GM18907 (cell line): Measurements from ENCODE around the gene SCRN2.

Source experiments
- ATAC-seq: cut with Tn5 transposase; IDR thresholded peaks from one replicate; pipeline ENCODE4 v1.9.1; 2021; ENCODE audit warnings: mild to moderate bottlenecking, moderate library complexity; ENCODE audit not compliant: unreplicated experiment

SCRN2 gene

DNA sequence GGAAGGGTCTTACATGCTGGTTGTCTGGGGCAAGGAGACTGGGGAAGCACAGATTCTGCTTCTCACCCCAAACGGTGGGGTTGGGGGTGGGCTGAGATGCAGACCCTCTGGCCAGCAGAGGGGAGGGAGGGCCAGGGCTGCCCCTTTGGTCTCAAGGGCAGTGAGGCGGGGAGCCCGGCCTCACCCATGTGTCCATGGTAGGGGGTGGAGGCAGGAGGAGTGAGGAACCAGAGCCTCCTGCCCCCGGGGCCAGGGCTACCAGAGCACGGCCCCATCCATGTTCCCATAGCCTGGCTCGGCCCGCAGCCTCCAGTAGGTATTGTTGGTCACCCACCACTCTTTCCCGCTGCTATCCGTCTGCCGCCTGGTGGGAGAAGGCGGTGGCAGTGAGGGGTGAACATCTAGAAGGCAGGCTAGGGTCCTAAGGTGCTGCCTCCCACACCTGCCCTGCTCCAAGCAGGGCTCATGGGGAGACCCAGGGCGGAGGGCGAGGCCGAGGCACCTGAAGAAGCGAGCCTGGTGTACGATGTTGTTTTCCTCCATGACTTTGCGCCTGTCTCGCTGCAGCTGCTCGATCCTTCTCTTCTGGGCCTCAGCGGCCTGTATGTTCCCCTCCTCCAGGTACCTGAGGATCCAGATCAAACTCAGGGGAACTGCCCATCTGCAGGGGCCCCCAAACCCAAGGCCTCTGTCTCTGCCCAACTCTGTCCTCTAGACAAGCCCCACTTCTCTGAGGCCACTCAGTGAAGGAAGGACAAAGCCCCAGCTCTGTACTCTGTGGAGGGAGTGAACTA is 32.8 kb downstream of the SCRN2 start:
- ATAC-seq = no peak

DNA sequence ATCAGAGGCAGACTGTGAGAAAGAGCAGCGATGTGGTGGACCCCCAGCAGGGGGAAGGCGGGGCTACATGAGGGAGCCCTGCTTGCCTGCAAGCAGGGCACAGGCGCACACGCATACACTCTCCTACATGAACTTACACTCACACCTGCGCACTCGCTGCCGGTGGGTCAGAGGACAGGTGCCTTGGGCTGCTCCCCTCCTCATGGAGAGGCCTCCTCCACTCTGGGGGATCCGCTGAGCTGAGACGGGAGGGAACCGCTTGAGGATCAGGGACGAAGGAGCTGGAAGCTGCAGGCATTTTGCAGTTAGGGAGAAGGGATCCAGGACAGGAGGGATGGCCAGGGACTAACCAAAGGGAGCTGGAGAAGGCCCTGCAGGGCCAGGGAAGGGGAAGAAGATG is 33.7 kb downstream of the SCRN2 start:
- ATAC-seq = no peak

DNA sequence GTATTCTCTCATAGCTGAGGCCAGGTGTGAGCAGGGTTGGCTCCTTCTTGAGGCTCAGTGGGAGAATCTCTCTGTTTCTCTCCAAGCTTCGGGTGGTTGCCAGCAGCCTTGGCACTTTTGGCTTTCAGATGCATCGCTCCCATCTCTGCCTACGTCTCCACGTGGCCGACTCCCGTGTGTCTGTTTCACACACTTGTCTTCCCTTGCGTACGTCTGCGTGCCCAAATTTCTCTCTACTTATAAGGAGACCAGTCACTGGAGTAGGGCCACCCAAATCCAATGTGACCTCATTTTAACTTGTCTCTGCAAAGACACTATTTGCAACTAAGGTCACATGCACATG is 34.2 kb downstream of the SCRN2 start:
- no peak for ATAC-seq

DNA sequence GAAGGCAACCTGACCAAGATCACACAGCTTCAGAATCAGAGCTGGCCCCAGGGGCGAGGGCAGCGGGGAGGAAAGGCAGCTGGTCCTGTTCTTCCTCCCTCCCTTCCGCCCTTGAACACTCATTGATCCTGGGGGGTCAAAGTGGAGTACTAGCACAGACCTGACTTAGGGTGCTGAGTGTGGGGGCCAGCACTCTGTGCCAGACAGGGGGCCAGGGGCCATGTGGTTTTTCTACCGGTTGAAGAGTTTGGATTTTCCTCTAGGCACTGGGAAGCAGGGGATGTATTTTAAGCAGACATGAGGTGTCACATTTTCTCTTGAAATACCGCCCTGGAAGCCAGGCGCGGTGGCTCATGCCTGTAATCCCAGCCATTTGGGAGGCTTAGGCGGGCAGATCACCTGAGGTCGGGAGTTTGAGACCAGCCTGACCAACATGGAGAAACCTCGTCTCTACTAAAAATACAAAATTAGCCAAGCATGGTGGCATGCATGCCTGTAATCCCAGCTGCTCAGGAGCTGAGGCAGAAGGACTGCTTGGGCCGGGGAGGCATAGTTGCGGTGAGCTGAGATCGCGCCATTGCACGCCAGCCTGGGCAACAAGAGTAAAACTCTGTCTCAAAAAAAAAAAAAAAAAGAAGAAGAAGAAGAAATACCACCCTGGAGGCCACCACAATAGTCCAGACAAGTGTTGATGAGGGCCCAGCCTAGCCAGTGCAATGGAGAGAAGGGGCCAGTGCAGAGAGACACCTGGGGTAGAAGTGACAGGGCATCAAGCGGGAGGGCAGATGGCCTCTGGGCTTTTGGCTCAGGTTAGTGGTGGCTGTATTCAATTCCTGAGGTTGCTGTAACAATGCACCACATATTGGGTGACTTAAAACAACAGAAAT is 34.8 kb downstream of the SCRN2 start:
- ATAC-seq = no peak

DNA sequence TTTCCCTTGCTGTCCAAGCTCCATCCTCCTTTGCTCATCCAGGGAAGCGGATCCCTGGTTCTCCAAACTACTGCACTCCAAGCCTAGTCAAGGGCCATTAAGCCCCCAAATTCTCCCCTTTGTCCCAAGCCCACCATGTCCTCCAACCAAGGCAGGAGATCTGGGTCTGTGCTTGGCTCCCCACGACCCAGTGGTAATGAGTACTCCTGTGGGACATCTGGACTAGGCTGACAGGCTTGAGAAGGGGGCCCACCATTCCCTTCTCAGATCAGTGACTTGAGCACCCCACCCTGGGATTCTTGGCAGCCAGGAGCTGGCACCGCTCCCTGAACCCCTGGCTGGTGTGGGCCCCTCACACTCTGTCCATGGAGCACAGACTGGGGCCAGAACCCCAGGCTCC is 36.6 kb downstream of the SCRN2 start:
- ATAC-seq = no peak

DNA sequence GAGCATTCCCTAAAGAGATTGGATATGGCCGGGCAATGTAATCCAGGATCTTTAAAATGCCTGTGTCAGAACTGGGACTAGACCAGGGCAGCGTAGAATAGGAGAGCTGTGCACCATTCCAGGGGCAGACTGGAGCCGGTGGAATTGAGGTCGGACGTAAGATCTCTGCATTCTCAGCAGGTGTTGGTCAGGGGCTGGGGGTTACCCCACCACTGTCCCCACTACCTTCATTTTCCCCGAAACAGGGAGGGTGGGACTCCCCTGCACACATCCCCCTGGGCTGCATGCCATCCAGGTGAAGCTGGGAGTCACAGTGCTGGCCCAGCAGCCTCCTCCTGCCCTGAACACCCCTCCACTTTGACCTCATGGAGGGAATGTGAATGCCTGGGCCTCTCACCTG is 37.3 kb downstream of the SCRN2 start:
- ATAC-seq = no peak

DNA sequence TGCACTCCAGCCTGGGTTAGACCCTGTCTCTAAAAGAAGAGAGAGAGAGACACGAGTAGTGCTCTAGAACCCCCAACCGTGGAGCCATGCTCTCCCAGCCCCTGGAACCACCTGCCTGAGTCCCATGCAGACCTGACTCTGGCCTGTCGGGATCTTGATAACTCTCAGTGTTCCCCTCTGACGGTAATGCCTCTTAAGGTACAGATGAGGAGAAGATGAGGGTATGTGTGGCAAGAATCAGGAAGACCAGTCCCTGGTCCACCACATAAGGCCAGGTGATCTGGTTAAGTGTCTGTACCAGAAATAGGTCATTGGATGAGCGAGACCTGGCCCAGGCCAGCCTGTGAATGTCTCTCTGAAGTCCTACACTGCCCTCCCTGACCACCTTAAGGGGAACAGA is 37.9 kb downstream of the SCRN2 start:
- no peak for ATAC-seq

DNA sequence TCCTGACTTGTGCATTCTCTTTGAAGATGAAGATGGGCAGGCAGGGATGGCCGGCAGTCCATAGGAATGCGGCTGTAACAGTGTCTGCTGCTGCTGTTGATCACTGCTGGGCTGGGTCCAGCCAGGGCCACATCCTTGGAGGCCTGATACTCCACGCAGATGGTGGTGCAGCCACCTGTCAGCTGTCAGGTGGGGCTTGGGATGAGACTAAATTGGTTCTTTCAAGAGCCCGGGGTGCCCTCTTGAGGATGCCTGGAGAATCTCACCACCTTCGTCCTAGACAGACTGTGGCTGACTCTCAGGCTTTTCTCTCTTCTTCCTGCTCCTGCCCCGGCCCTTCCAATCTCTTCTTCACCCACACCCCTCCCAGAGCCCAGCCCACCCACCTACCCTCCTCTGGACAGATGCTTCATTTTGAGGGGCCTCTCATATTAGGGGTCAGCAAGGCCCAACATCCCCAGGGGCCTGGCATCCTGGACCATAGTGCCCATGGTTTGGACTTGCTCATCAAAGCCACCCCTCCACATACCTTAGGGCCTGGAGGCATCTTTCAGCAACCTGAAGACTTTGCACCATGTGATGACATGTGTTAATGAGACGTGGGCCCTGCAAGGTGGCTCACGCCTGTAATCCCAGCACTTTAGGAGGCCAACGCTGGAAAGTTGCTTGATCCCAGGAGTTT is 38.6 kb downstream of the SCRN2 start:
- peak; percentile 55 for ATAC-seq

DNA sequence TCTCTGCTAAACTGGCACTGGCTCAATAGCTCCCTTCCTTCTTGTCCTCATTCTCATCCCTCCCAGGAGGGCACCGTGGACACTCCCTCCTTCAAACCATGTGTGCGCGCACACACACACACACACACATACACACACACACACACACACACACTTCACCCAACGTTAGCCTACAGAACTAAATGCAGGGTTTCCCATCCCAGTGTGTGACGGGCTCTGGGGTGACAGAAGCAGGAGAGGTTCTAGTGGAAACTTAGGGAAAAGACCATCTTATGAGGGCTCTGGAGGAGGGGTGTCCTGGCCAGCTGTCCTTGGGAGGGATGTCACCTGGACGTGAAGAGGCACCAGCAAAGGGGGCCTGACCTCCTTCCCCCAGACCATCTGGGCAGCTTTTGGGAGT is 39.2 kb downstream of the SCRN2 start:
- no peak for ATAC-seq

DNA sequence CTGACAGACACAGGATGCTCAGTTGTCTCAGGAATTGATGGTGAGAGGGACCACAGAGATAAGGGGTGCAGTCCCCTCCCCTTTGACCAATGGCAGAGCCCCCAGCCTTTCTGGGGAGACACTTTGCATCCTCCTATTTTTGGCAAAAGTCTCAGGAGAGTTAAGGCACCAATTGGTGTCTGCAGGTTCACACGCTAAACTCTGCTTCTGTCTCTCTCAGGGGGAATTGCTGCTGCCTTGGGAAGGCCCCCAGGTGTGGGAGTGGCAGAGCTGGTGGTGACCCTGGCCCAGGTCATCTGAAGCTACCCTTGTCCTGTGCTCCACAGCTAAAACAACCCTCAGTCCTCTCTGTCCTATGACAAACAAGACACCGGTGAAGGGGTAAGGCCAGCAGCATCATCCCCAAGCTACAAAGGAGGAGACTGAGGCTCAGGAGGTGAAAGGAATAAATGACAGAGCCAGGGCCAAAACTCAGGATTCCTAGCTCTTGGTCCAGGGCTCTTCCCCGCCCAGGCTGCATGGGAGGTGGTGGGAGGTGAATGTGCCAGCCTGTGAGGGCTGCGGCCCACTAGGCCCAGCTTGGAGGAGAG is 39.8 kb downstream of the SCRN2 start:
- no peak for ATAC-seq

DNA sequence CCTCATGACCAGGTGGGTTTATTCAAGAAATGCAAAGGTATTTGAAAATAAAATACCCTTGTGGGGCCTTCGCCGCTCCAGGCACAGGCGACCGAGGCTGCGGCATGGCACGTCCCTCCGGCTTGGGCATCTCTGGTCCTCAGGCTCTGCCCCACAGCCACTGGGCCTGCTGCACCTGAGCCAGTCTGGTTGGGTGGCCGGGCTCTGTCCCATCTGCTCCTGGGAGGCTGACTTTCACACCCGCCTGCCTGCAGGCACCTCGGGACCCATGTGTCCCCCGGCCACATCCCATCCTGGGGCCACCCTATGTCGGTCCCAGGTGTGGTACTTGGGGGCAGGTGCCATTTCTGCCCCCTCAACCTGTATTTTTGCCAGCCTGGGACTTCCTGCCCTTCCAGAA is 40.4 kb downstream of the SCRN2 start:
- ATAC-seq = no peak

DNA sequence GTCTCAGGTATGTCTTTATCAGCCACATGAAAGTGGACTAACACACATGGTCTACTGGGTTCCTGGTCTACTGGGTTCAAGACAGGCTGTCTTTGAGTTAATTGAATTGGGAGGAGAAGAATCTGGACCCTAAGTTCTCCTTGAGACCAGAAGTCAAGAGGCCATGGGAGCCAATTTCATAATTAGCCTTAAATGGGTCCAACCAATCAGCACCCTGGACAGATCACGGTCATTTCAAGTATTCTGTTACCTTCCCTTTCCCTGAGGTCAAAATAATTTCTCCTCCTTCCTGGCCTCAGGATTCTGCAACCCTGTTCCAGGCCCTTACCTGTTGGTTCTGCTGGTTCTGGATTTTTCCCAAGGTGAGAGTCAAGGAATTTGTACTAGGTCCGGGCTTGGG is 43.3 kb downstream of the SCRN2 start:
- no peak for ATAC-seq

DNA sequence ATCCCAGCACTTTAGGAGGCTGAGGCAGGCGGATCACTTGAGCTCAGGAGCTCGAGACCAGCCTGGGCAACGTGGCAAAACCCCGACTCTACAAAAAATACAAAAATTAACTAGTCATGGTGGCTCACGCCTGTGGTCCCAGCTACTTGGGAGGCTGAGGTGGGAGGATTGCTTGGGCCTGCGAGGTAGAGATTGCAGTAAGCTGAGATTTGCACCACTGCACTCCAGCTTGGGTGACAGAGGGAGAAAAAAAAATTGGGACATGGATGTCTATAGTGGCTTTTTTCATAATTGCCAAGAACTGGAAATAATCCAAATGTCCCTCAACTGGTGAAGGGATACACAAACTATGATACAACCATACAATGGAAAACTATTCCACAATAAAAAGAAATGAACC is 48.1 kb downstream of the SCRN2 start:
- no peak for ATAC-seq

DNA sequence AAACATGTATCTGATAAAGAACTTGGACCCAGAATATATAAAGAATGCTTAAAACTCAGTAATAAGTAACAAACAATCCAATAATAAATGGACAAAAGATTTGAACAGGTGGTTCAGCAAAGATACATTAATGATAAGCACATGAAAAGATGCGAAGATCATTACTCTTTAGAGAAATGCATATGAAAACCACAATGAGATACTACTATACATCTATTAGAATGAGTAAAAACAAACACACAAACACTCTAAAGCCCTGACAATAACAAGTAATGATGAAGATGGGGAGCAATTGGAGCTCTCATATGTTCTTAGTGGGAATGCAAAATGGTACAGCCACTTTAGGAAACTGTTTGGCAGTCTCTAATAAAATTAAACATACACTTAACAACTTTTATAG is 48.6 kb downstream of the SCRN2 start:
- no peak for ATAC-seq

DNA sequence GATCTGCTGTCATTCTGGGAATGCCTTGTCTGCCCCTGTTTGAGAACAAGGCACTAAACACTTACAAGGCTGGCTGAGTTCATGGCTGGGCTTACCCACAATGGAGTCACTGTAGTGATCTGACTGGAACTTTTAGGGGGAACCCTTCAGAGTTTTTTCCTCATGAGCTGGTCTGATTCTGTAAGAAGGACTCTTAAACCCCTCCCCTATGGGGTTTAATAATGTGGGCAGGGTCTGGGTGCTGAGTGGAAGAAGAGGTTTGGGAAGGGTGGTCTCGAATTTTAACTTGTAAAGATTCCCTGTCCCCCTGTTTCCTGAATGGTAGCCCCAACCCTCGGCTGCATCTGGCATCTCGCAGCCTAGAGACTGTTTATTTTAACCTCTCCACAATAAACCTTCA is 50.0 kb downstream of the SCRN2 start:
- no peak for ATAC-seq

DNA sequence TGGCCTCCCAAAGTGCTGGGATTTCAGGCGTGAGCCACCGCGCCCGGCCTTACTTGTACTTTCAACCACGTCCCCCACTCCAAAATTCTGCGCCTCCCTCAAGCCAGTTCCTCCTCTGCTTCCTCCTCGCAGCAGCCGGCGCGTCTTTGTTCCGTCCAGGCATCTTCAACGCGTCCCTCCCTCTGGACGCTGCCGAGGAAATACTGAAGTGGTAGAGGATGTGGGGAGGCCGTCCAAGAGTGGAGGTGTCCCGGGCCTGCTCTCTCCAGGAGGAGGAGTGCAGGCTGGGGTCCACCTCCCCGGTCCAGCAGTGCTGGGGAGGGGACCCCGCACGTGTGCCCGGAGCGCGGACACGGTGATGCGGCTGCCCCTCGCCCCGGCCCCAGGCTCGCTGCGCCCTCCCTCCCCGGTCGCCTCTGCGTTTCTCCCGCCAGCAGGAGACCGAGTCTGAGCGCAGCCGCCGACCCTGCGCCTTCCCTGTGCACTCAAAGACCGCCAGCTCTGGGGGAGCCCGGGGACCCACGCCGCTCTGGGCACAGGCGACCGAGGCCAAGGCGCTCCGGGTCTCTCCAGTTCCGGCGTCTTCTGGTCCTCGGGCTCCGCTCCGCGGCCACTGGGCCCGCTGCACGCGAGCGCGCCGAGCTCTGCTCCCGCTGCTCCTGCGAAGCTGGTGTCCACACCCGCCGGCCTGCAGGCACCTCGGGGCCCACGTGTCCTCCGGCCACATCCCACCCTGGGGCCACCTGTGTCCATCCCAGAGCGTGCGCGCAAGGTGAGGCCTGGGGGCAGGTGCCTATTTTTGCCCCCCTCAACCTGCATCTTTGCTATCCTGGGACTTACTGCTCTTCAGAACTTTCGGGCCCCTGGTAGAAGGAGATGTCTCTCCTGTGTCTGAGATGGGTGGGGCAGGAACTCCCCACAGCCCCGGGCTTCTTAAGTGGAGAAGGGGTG is 51.2 kb downstream of the SCRN2 start:
- ATAC-seq = no peak
